PC-9 (cell line): Measurements from ENCODE around the gene NID2. TPM values are rescaled to one million over a fixed set of nuclear protein-coding genes. Genes with fewer than 3 reads are reported as not detected.

Source experiments
- BruUV-seq: library from RNA; stranded (reverse); fragments of 400-500 nt; replicated peaks from 2 replicates; lab custom pipeline; 2021; lab: Mats Ljungman, UMichigan
- CTCF ChIA-PET: fragments of 300-600 bp; sonication (Branson Sonifier 250); formaldehyde crosslinking; loops from one replicate; lab custom pipeline; 2022; ENCODE audit warnings: antibody characterized with exemption; lab: Charles Lee
- POLR2A ChIA-PET: fragments of 300-600 bp; sonication (Branson Sonifier 250); formaldehyde crosslinking; loops from one replicate; lab custom pipeline; 2022; ENCODE audit warnings: antibody characterized with exemption; ENCODE audit not compliant: unreplicated experiment; lab: Charles Lee
- DNase-seq, 2 experiments: peaks; one replicate each; pipeline versions ENCODE4 v3.0.0 to v3.0.0-alpha.2; 2015 to 2022; ENCODE audit warnings: mixed read lengths in 1 of 2
- H2AFZ ChIP-seq: fragments of 200-600 bp; sonication (generic); 2 replicates; pipeline ENCODE4 v1.8.1; 2017; ENCODE audit warnings: antibody characterized with exemption
- H3F3A ChIP-seq: fragments of 200-600 bp; sonication (generic); 2 replicates; pipeline ENCODE4 v1.8.1; 2017; ENCODE audit warnings: antibody characterized with exemption, mild to moderate bottlenecking, low read depth; ENCODE audit not compliant: insufficient read depth
- H3K27ac ChIP-seq: fragments of 200-600 bp; sonication (generic); 2 replicates; pipeline ENCODE4 v1.6.1; 2016; ENCODE audit warnings: mixed run types
- H3K27me3 ChIP-seq: fragments of 200-600 bp; sonication (generic); 2 replicates; pipeline ENCODE4 v1.6.1; 2016; ENCODE audit warnings: low read depth, mixed run types; ENCODE audit not compliant: insufficient read depth
- H3K36me3 ChIP-seq: fragments of 200-600 bp; sonication (generic); 2 replicates; pipeline ENCODE4 v1.6.1; 2016; ENCODE audit warnings: low read depth, mixed run types
- H3K4me1 ChIP-seq: fragments of 200-600 bp; sonication (generic); replicated peaks from 2 replicates; pipeline ENCODE4 v1.6.1; 2016; ENCODE audit warnings: mixed run types; ENCODE audit not compliant: insufficient read depth
- H3K4me2 ChIP-seq: fragments of 200-600 bp; sonication (generic); 2 replicates; pipeline ENCODE4 v1.6.1; 2017; ENCODE audit warnings: mixed run types
- H3K4me3 ChIP-seq: fragments of 200-600 bp; sonication (generic); 2 replicates; pipeline ENCODE4 v1.6.1; 2016; ENCODE audit warnings: mixed run types
- H3K79me2 ChIP-seq: fragments of 200-600 bp; sonication (generic); 2 replicates; pipeline ENCODE4 v1.6.1; 2017; ENCODE audit warnings: low read depth, mixed run types
- H3K9me2 ChIP-seq: fragments of 200-600 bp; sonication (generic); 2 replicates; pipeline ENCODE4 v1.8.1; 2017; ENCODE audit warnings: mild to moderate bottlenecking; ENCODE audit not compliant: insufficient read depth
- H3K9me3 ChIP-seq: fragments of 200-600 bp; sonication (generic); 2 replicates; pipeline ENCODE4 v1.8.1; 2016; ENCODE audit warnings: low read depth; ENCODE audit not compliant: insufficient read depth
- H4K20me1 ChIP-seq: fragments of 200-600 bp; sonication (generic); 2 replicates; pipeline ENCODE4 v1.8.1; 2017; ENCODE audit not compliant: insufficient read depth
- EZH2 ChIP-seq: fragments of 200-600 bp; sonication (generic); IDR thresholded peaks from 2 replicates; pipeline ENCODE4 v1.8.0; 2017; ENCODE audit warnings: antibody characterized with exemption, low read depth
- intact Hi-C: fragments of 100-400 bp; cut with micrococcal nuclease; formaldehyde crosslinking; loops from one replicate; pipeline ENCODE4 v1.10.0; 2022; ENCODE audit not compliant: unreplicated experiment
- total RNA-seq: library from RNA; stranded (reverse); gene quantifications from 2 replicates; pipeline ENCODE4 v1.2.3, GENCODE V29; 2021
- TF ChIP-seq, protein P1 (sequence below): fragments of 200-600 bp; sonication (generic); conservative IDR thresholded peaks from 2 replicates; pipeline ENCODE4 v1.6.1; 2017; ENCODE audit warnings: mixed run types, antibody characterized with exemption, mild to moderate bottlenecking, moderate library complexity

Gene NID2
- total RNA-seq, 1 experiment from 2014 or later: 0.11 TPM

DNA sequence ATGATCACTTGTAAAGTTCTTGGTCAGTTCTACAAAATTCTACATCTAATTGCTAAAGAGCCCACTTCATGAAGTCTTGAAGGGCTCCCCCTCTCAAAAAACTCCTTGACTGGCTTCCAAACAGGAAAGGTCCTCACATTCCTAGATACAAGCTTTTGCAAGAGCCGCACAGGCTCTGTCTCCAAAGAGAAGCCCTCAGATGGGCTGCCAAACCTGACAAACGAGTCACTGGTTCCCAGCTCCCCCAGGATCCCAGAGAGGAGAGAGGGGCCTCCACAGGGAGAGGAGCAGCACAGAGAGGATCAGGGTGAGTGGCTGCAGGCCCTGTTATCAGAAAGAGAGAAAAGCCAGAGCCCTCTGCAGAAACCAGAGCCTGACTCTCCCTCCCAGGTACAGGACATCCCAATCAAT lies 5.8 kb downstream of the NID2 start:
- no peak overlapping the region for H3K4me2 ChIP-seq
- H3K9me3 ChIP-seq: no peaks in the 10 kb centered on the region
- BruUV-seq: no TSS peak
- CTCF ChIA-PET: no interaction called here
- H3K9me2 ChIP-seq: no peaks in the 10 kb centered on the region
- no peaks in the 10 kb centered on the region for H3K27me3 ChIP-seq
- POLR2A ChIA-PET: no interaction called here
- H3K79me2 ChIP-seq: no peaks in the 10 kb centered on the region
- no peak overlapping the region for H3K4me3 ChIP-seq
- intact Hi-C loops: no loop called here
- peak in 1 of 2 experiments; percentile 8 for DNase-seq
- H3F3A ChIP-seq: no peaks in the 10 kb centered on the region
- H2AFZ ChIP-seq: no peak overlapping the region
- H3K36me3 ChIP-seq: no peaks in the 10 kb centered on the region
- H4K20me1 ChIP-seq: no peaks in the 10 kb centered on the region
- H3K27ac ChIP-seq: no peak overlapping the region
- H3K4me1 ChIP-seq: no peaks in the 10 kb centered on the region
- TF ChIP-seq, protein P1, sequence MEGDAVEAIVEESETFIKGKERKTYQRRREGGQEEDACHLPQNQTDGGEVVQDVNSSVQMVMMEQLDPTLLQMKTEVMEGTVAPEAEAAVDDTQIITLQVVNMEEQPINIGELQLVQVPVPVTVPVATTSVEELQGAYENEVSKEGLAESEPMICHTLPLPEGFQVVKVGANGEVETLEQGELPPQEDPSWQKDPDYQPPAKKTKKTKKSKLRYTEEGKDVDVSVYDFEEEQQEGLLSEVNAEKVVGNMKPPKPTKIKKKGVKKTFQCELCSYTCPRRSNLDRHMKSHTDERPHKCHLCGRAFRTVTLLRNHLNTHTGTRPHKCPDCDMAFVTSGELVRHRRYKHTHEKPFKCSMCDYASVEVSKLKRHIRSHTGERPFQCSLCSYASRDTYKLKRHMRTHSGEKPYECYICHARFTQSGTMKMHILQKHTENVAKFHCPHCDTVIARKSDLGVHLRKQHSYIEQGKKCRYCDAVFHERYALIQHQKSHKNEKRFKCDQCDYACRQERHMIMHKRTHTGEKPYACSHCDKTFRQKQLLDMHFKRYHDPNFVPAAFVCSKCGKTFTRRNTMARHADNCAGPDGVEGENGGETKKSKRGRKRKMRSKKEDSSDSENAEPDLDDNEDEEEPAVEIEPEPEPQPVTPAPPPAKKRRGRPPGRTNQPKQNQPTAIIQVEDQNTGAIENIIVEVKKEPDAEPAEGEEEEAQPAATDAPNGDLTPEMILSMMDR: no peak
- no peak for TF ChIP-seq EZH2

DNA sequence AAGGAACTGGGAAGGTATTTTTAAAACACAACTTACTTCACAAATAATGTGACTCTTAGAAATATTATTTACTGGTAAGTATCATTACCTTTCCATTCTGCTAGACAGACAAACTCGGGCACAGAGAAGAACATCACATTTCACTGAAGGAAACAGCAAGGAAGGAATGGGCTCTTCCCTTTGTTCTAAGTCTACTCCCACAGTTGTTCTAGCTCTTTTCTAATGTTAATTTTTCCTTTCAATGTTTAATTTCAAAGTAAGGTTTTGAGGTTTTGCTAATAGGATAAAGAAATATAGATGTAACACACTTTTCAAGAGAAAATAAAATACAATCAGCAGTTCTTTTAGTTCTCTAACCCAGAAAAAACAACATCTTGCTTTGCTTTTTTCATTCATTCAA lies 7.0 kb downstream of the NID2 start:
- BruUV-seq: no TSS peak
- H4K20me1 ChIP-seq: no peaks in the 10 kb centered on the region
- no peak for DNase-seq
- no peak overlapping the region for H3K27ac ChIP-seq
- POLR2A ChIA-PET: no interaction called here
- no peaks in the 10 kb centered on the region for H3K36me3 ChIP-seq
- H3K79me2 ChIP-seq: no peaks in the 10 kb centered on the region
- H3K4me3 ChIP-seq: no peak overlapping the region
- H3K4me1 ChIP-seq: no peaks in the 10 kb centered on the region
- H3K27me3 ChIP-seq: no peaks in the 10 kb centered on the region
- H3K9me2 ChIP-seq: no peaks in the 10 kb centered on the region
- H3K9me3 ChIP-seq: no peaks in the 10 kb centered on the region
- H3F3A ChIP-seq: no peaks in the 10 kb centered on the region
- CTCF ChIA-PET: no interaction called here
- no peak overlapping the region for H3K4me2 ChIP-seq
- no peak overlapping the region for H2AFZ ChIP-seq
- intact Hi-C loops: no loop called here
- TF ChIP-seq, protein P1: no peak
- no peak for TF ChIP-seq EZH2

DNA sequence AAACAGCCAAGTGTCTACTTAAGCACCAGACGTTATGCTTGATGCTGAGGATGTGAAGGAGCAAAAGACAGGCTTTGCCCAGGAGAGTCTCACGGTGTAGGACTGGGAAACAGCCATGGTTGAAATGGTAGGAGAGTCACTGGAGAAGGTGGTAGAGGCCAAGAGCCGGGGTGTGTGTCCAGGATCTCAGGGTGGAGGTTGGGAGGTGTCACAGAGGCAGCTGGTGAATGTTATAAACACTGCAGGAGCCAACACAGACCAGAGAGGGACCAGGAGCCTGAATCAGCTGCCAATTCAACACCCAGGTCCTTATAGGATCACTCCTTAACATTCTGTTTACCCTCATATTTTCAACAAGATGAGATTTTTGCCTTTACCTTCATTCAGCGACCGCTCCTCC lies 7.5 kb downstream of the NID2 start:
- no peaks in the 10 kb centered on the region for H4K20me1 ChIP-seq
- ChIA-PET POLR2A (no interaction called here), CTCF (no interaction called here)
- no peak for TF ChIP-seq EZH2
- TF ChIP-seq, protein P1: no peak
- H3K4me3 ChIP-seq: no peak overlapping the region
- no TSS peak for BruUV-seq
- no peaks in the 10 kb centered on the region for H3K27me3 ChIP-seq
- no peaks in the 10 kb centered on the region for H3K79me2 ChIP-seq
- no peaks in the 10 kb centered on the region for H3K9me2 ChIP-seq
- no peak overlapping the region for H3K4me2 ChIP-seq
- H3K27ac ChIP-seq: no peak overlapping the region
- DNase-seq: no peak
- no peak overlapping the region for H2AFZ ChIP-seq
- H3K36me3 ChIP-seq: no peaks in the 10 kb centered on the region
- H3K9me3 ChIP-seq: no peaks in the 10 kb centered on the region
- intact Hi-C loops: no loop called here
- H3F3A ChIP-seq: no peaks in the 10 kb centered on the region
- H3K4me1 ChIP-seq: no peaks in the 10 kb centered on the region
